Neutrophil (primary cell): ENCODE data around the gene EYS.

Experiments
- H3K27ac ChIP-seq: fragments of 200-600 bp; sonication (generic); 2 replicates; pipeline ENCODE4 v1.5.1; 2016; ENCODE audit warnings: mild to moderate bottlenecking, moderate library complexity
- H3K27me3 ChIP-seq: fragments of 200-600 bp; sonication (generic); 2 replicates; pipeline ENCODE4 v1.6.0; 2016; ENCODE audit warnings: mild to moderate bottlenecking
- H3K36me3 ChIP-seq: fragments of 200-600 bp; sonication (generic); 2 replicates; pipeline ENCODE4 v1.5.1; 2017
- H3K4me1 ChIP-seq, 2 experiments: fragments of 200-600 bp in 1 of 2; sonication (generic) in 1 of 2; 1 replicate in 1 of 2; 2 replicates in 1 of 2; pipeline versions ENCODE4 v1.5.1 to v1.6.1; 2013 to 2016; ENCODE audit warnings: low read depth in 1 of 2, low read length in 1 of 2, mild to moderate bottlenecking in 1 of 2, moderate library complexity in 1 of 2; ENCODE audit not compliant: control insufficient read depth in 1 of 2, insufficient read depth in 1 of 2
- H3K4me3 ChIP-seq, 2 experiments: fragments of 200-600 bp in 1 of 2; sonication (generic) in 1 of 2; 1 replicate in 1 of 2; 2 replicates in 1 of 2; pipeline ENCODE4 v1.5.1; 2013 to 2016; ENCODE audit warnings: low read depth in 1 of 2, low read length in 1 of 2, mild to moderate bottlenecking in 1 of 2, moderate library complexity in 1 of 2
- H3K9me3 ChIP-seq: fragments of 200-600 bp; sonication (generic); 2 replicates; pipeline ENCODE4 v1.5.1; 2016
- CTCF ChIP-seq: fragments of 200-600 bp; sonication (generic); IDR thresholded peaks from 2 replicates; pipeline ENCODE4 v1.5.1; 2016; ENCODE audit warnings: antibody characterized with exemption

The EYS gene

GRCh38 chr6:65112435-65112834 is 594.6 kb downstream of the EYS start:
- no peaks in the 10 kb centered on the region for H3K9me3 ChIP-seq
- H3K36me3 ChIP-seq = no peaks in the 10 kb centered on the region
- no peaks in the 10 kb centered on the region for H3K4me1 ChIP-seq
- no peaks in the 10 kb centered on the region for H3K27me3 ChIP-seq
- no peak overlapping the region for H3K4me3 ChIP-seq
- TF ChIP-seq CTCF = no peak
- no peak overlapping the region for H3K27ac ChIP-seq

GRCh38 chr6:65110031-65110430 is 597.0 kb downstream of the EYS start:
- H3K9me3 ChIP-seq = no peaks in the 10 kb centered on the region
- H3K27ac ChIP-seq = no peak overlapping the region
- H3K36me3 ChIP-seq = no peaks in the 10 kb centered on the region
- no peak overlapping the region for H3K4me3 ChIP-seq
- no peaks in the 10 kb centered on the region for H3K27me3 ChIP-seq
- TF ChIP-seq CTCF = no peak
- H3K4me1 ChIP-seq = no peaks in the 10 kb centered on the region

- TF ChIP-seq CTCF = no peak
- Histone ChIP-seq H3K4me1 (no peaks in the 10 kb centered on the region), H3K27ac (no peak overlapping the region), H3K9me3 (no peaks in the 10 kb centered on the region), H3K36me3 (no peaks in the 10 kb centered on the region), H3K27me3 (no peaks in the 10 kb centered on the region), H3K4me3 (no peak overlapping the region)
Measured at GRCh38 chr6:65098349-65098748, 608.7 kb downstream of the EYS start.

- no peaks in the 10 kb centered on the region for H3K4me1 ChIP-seq
Measured at GRCh38 chr6:65091561-65091960, 615.5 kb downstream of the EYS start.

GRCh38 chr6:65088575-65088974 is 618.5 kb downstream of the EYS start:
- Histone ChIP-seq H3K4me3 (no peak overlapping the region), H3K27ac (no peak overlapping the region), H3K36me3 (no peaks in the 10 kb centered on the region), H3K9me3 (no peaks in the 10 kb centered on the region), H3K4me1 (no peaks in the 10 kb centered on the region), H3K27me3 (no peaks in the 10 kb centered on the region)
- TF ChIP-seq CTCF = no peak

More at GRCh38 chr6:65091561-65091960, 615.5 kb downstream of the EYS start:
- no peak overlapping the region for H3K4me3 ChIP-seq
- H3K9me3 ChIP-seq = no peaks in the 10 kb centered on the region
- H3K27ac ChIP-seq = no peak overlapping the region
- no peak for TF ChIP-seq CTCF
- no peaks in the 10 kb centered on the region for H3K27me3 ChIP-seq
- H3K36me3 ChIP-seq = no peaks in the 10 kb centered on the region

GRCh38 chr6:65081756-65082155 is 625.3 kb downstream of the EYS start:
- Histone ChIP-seq H3K36me3 (no peaks in the 10 kb centered on the region), H3K27ac (no peak overlapping the region), H3K27me3 (no peaks in the 10 kb centered on the region), H3K4me3 (no peak overlapping the region), H3K9me3 (no peaks in the 10 kb centered on the region), H3K4me1 (no peaks in the 10 kb centered on the region)
- TF ChIP-seq CTCF = no peak
